Activated T-helper 2 cell treated with anti-CD3 and anti-CD28 coated beads, Interferon-gamma antibody, Interleukin-2, Interleukin-4, amounts not matched to agents 10 μg/mL and 5 μg/mL and 100 μg/mL, durations not matched to agents 14 hours and 24 hours and 36 hours (primary cell): ENCODE data around the gene COPZ1. TPM values are rescaled to one million over a fixed set of nuclear protein-coding genes. Genes with fewer than 3 reads are reported as not detected.

Experiments used
- DNase-seq: peaks from one replicate; pipeline ENCODE4 v3.0.0; 2021; ENCODE audit warnings: low spot score
- H3K27ac Mint-ChIP-seq: one replicate; pipeline ENCODE4 v1.8.0; 2021; ENCODE audit warnings: mixed read lengths
- H3K27me3 Mint-ChIP-seq: one replicate; pipeline ENCODE4 v1.8.0; 2021; ENCODE audit warnings: low read depth, mixed read lengths
- H3K36me3 Mint-ChIP-seq: one replicate; pipeline ENCODE4 v1.8.0; 2021; ENCODE audit warnings: low read depth, mixed read lengths
- H3K4me1 Mint-ChIP-seq: one replicate; pipeline ENCODE4 v1.8.0; 2021; ENCODE audit warnings: low read depth, mixed read lengths
- H3K4me3 Mint-ChIP-seq: one replicate; pipeline ENCODE4 v1.8.0; 2021; ENCODE audit warnings: low read depth, mild to moderate bottlenecking, moderate library complexity, mixed read lengths
- H3K9me3 Mint-ChIP-seq: one replicate; pipeline ENCODE4 v1.8.0; 2021; ENCODE audit warnings: mixed read lengths
- intact Hi-C: fragments of 100-400 bp; cut with micrococcal nuclease; formaldehyde crosslinking; loops from one replicate; pipeline ENCODE4 v1.15.1; 2023
- total RNA-seq: library from RNA; stranded (reverse); gene quantifications from 2 replicates; pipeline ENCODE4 v1.2.3, GENCODE V29; 2022

COPZ1 gene
- total RNA-seq, 1 donor from 2014 or later: 109 TPM

- H3K9me3 Mint-ChIP-seq: no peaks in the 10 kb centered on the region
- peaks cover 12% of the 10 kb centered on the region for H3K4me1 Mint-ChIP-seq
- peak overlapping the region; percentile 38 for H3K27ac Mint-ChIP-seq
- H3K36me3 Mint-ChIP-seq: no peaks in the 10 kb centered on the region
- DNase-seq: no peak
- intact Hi-C loops: loop anchor here (10.0 kb wide), 1 partner anchor 359 kb away; no protein-coding TSS in a partner anchor
- H3K27me3 Mint-ChIP-seq: peaks cover 12% of the 10 kb centered on the region
- no peak overlapping the region for H3K4me3 Mint-ChIP-seq
Measured at GRCh38 chr12:54373649-54374561, 49.0 kb downstream of the COPZ1 start.

DNA sequence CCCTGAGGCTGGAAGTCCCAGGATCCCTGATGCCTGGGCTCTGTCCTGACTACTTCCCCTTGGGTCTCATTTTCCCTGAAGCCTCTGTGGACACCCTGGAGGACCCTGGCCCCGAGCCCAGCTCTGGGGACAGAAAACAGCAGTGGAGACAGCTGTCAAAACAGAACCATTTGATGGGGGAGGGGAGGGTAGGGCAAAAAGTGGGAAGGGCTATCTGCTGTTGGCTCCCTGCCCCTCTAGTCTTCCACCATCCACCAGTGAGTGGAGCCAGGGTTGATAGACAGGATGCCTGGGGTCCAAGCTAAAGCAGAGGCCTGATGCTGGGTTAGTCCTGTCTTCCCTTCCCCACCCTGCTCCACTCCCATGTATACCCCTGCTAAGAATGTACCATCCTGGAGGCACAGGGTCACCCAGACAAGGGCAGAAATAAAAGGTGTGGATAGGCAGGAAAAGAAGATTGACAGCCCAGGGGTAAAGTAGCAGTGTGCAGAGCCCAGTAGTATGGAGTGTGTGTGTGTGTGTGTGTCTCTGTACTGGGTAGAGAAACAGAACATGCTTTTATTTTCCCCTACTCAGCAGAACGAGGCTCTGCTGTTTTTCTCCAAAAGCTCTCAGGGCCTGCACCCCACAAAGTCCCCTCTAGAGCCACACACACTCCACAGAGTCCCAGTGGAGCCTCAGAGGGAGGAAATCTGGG, 49.8 kb downstream of the COPZ1 start:
- intact Hi-C loops: loop anchor here (10.0 kb wide), 1 partner anchor 360 kb away; no protein-coding TSS in a partner anchor

DNA sequence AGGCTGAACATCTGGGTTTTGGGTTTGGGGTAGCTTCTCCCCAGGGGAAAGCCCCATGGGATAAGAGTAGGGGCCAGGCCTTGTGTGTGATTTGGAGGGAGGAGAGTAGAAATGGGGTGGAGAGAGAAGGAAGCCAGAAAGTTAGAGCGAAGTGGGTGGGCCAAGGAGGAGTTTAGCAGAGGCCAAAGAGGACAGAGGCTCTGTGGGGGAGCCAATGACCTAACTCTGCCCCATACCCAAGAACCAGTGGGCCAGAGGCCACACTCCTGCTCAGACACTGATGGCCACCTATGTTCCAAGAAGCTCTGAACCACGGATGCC, 50.3 kb downstream of the COPZ1 start:
- H3K27me3 Mint-ChIP-seq: peaks cover 12% of the 10 kb centered on the region
- H3K4me1 Mint-ChIP-seq: peaks cover 11% of the 10 kb centered on the region
- no peaks in the 10 kb centered on the region for H3K9me3 Mint-ChIP-seq
- H3K4me3 Mint-ChIP-seq: no peak overlapping the region
- intact Hi-C loops: loop anchor here (10.0 kb wide), 1 partner anchor 360 kb away; no protein-coding TSS in a partner anchor
- H3K36me3 Mint-ChIP-seq: no peaks in the 10 kb centered on the region
- no peak for DNase-seq
- H3K27ac Mint-ChIP-seq: no peak overlapping the region

More for the DNA sequence above, 49.8 kb downstream of the COPZ1 start:
- Mint-ChIP-seq H3K4me3 (no peak overlapping the region), H3K4me1 (peaks cover 10% of the 10 kb centered on the region), H3K27ac (no peak overlapping the region), H3K36me3 (no peaks in the 10 kb centered on the region), H3K9me3 (no peaks in the 10 kb centered on the region), H3K27me3 (peaks cover 12% of the 10 kb centered on the region)
- DNase-seq: no peak

DNA sequence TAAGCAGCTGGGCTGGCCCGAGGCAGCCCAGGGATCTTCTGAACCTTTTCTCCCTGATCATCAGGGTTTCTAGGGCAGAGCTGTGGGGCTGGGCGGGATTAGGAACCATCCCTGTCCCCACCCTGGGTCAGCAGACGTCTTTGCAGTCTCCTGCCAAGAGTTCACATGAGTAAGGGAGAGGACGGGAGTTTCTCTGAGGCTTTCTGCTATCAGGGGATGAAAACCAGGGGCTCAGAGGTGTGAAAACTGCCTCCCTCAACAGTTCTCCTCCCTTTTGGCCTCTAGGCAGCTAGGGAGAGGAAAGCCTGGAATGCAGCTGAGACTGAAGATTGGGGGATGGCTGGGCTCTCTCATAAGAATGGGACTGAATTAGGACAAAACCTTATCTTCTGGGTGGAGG, 51.7 kb downstream of the COPZ1 start:
- peaks cover 11% of the 10 kb centered on the region for H3K4me1 Mint-ChIP-seq
- peaks cover 12% of the 10 kb centered on the region for H3K27me3 Mint-ChIP-seq
- H3K36me3 Mint-ChIP-seq: no peaks in the 10 kb centered on the region
- no peaks in the 10 kb centered on the region for H3K9me3 Mint-ChIP-seq
- intact Hi-C loops: loop anchor here (10.0 kb wide), 1 partner anchor 362 kb away; no protein-coding TSS in a partner anchor
- DNase-seq: no peak
- no peak overlapping the region for H3K27ac Mint-ChIP-seq
- H3K4me3 Mint-ChIP-seq: no peak overlapping the region

GRCh38 chr12:54377007-54377406, 52.1 kb downstream of the COPZ1 start:
- Mint-ChIP-seq H3K36me3 (no peaks in the 10 kb centered on the region), H3K9me3 (no peaks in the 10 kb centered on the region), H3K4me3 (no peak overlapping the region), H3K27ac (no peak overlapping the region), H3K4me1 (peaks cover 11% of the 10 kb centered on the region), H3K27me3 (peaks cover 12% of the 10 kb centered on the region)
- no peak for DNase-seq
- intact Hi-C loops: loop anchor here (10.0 kb wide), 1 partner anchor 362 kb away; no protein-coding TSS in a partner anchor

DNA sequence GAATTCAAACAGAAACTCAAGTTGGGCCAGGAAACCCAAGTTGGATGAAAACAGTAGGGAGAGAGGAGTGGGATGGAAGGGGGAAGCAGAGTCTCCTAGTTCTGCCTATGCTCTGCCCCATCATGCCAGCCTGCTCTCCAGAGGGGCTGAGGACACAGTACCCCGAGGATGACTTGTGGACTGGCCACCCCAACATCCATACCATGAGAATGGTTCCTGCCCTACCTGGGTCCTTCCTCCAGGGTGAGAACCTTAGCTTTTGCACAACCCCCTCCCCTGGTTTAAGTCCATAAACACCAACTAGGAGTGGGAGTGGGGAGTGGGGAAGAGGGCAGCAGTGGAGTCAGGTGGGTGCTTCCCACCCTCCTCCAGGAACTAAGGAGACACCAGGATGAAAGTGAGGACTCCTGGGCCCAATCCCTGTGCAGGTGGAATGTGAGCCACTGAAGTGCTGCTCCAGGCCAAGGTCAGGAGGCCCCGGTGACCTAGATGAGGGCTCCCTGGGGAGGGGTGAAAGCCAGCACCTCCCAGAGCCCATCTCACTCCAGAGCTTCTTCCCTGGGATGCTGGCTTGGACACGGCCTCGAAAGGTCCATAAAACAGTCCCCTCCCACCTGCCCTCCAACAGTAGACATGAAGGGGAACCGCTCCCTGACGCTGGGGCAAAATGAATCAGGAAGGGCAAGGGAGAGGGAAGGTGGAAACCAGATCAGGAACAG, 53.0 kb downstream of the COPZ1 start:
- no peaks in the 10 kb centered on the region for H3K36me3 Mint-ChIP-seq
- peaks cover 12% of the 10 kb centered on the region for H3K27me3 Mint-ChIP-seq
- H3K4me1 Mint-ChIP-seq: peaks cover 11% of the 10 kb centered on the region
- H3K9me3 Mint-ChIP-seq: no peaks in the 10 kb centered on the region
- H3K27ac Mint-ChIP-seq: no peak overlapping the region
- H3K4me3 Mint-ChIP-seq: peak overlapping the region; percentile 49
- DNase-seq: no peak
- intact Hi-C loops: loop anchor here (10.0 kb wide), 1 partner anchor 363 kb away; no protein-coding TSS in a partner anchor

DNA sequence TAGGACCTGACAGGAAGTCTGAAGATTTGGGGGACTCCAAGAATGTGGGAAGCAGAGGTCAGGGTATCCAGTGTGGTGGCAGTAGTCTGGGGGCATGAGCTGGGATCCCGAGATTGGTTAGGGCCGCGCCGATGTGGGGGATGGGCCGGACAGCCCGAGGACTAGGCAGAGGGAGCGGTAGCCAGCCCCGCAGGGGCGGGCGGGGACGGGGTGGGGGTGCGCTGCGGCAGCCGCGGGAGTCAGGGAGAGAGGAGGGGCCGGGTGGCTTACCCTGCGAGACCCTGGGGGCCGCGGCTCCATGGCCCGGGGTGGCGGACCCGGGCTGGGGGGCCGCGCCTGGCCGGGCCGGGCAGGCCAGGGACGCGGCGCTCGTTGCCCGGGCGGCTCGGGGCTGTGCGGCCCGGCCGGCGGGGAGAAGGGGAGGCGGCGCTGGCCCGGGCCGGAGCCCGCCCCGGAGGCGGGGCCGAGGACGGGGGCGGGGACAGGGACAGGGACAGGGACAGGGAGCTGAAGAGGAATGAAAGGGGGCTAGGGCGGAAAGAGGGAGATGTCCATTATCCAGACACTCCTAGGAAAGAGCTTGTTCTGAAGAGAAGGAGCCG, 54.0 kb downstream of the COPZ1 start:
- intact Hi-C loops: loop anchor here (1.0 to 10.0 kb wide), 3 partner anchors 11 to 364 kb away; no protein-coding TSS in a partner anchor
- DNase-seq: no peak
- no peaks in the 10 kb centered on the region for H3K9me3 Mint-ChIP-seq
- H3K4me1 Mint-ChIP-seq: peaks cover 11% of the 10 kb centered on the region
- H3K36me3 Mint-ChIP-seq: no peaks in the 10 kb centered on the region
- peaks cover 12% of the 10 kb centered on the region for H3K27me3 Mint-ChIP-seq
- peak overlapping the region; percentile 49 for H3K4me3 Mint-ChIP-seq
- H3K27ac Mint-ChIP-seq: no peak overlapping the region

GRCh38 chr12:54379398-54380201, 54.7 kb downstream of the COPZ1 start:
- intact Hi-C loops: loop anchor here (1.0 to 10.0 kb wide), 3 partner anchors 11 to 365 kb away; no protein-coding TSS in a partner anchor
- Mint-ChIP-seq H3K9me3 (no peaks in the 10 kb centered on the region), H3K27me3 (peaks cover 12% of the 10 kb centered on the region), H3K27ac (no peak overlapping the region), H3K36me3 (no peaks in the 10 kb centered on the region), H3K4me1 (peaks cover 11% of the 10 kb centered on the region), H3K4me3 (peak overlapping the region; percentile 65)
- peak; percentile 83 for DNase-seq

GRCh38 chr12:54381136-54381535, 56.2 kb downstream of the COPZ1 start:
- no peak for DNase-seq
- intact Hi-C loops: no loop called here
- no peaks in the 10 kb centered on the region for H3K36me3 Mint-ChIP-seq
- no peak overlapping the region for H3K4me3 Mint-ChIP-seq
- no peak overlapping the region for H3K27ac Mint-ChIP-seq
- peaks cover 12% of the 10 kb centered on the region for H3K4me1 Mint-ChIP-seq
- no peaks in the 10 kb centered on the region for H3K9me3 Mint-ChIP-seq
- peaks cover 12% of the 10 kb centered on the region for H3K27me3 Mint-ChIP-seq

- intact Hi-C loops: no loop called here
- DNase-seq: no peak
- H3K4me3 Mint-ChIP-seq: no peak overlapping the region
- H3K36me3 Mint-ChIP-seq: no peaks in the 10 kb centered on the region
- peaks cover 5% of the 10 kb centered on the region for H3K27me3 Mint-ChIP-seq
- H3K9me3 Mint-ChIP-seq: no peaks in the 10 kb centered on the region
- H3K27ac Mint-ChIP-seq: peak overlapping the region; percentile 1
- peaks cover 16% of the 10 kb centered on the region for H3K4me1 Mint-ChIP-seq
Measured at GRCh38 chr12:54383041-54383609, 58.2 kb downstream of the COPZ1 start.

GRCh38 chr12:54384591-54385041, 59.7 kb downstream of the COPZ1 start, which contains the start of gene ZNF385A:
Gene ZNF385A (minus strand): TSS chr12:54384733. CDS start chr12:54384514, 219 bp downstream.
- H3K27ac Mint-ChIP-seq: no peak within 1 kb of the TSS
- H3K9me3 Mint-ChIP-seq: no peaks in the 10 kb centered on the region
- H3K36me3 Mint-ChIP-seq: no peaks in the 10 kb centered on the region
- no peaks in the 10 kb centered on the region for H3K27me3 Mint-ChIP-seq
- no peak for DNase-seq
- intact Hi-C loops: no loop called here
- peaks cover 13% of the 10 kb centered on the region for H3K4me1 Mint-ChIP-seq
- H3K4me3 Mint-ChIP-seq: no peak within 1 kb of the TSS
